AG04450 (cell line): ENCODE data around the gene SHMT2. TPM values are rescaled to one million over a fixed set of nuclear protein-coding genes. Genes with fewer than 3 reads are reported as not detected.

Experiments used
- CTCF ChIA-PET: fragments of 300-600, 350-600 bp; formaldehyde crosslinking; extraction: SDS; loops from one replicate; lab custom pipeline; 2022; ENCODE audit warnings: antibody characterized with exemption, inconsistent platforms; lab: Charles Lee
- POLR2A ChIA-PET: fragments of 350-600 bp; formaldehyde crosslinking; extraction: SDS; loops from one replicate; lab custom pipeline; 2021; ENCODE audit warnings: antibody characterized with exemption, inconsistent platforms; lab: Yijun Ruan, JAX
- DNase-seq: peaks from one replicate; pipeline ENCODE4 v3.0.0-alpha.2; 2011; ENCODE audit warnings: low read depth, low spot score
- H3K27ac ChIP-seq: one replicate; pipeline ENCODE4 v1.5.1; 2012; ENCODE audit warnings: low read depth, low read length, control low read depth
- H3K27me3 ChIP-seq: one replicate; pipeline ENCODE4 v1.6.0; 2012; ENCODE audit warnings: low read length; ENCODE audit not compliant: control insufficient read depth, insufficient read depth
- H3K4me3 ChIP-seq: 2 replicates; pipeline ENCODE4 v1.5.1; 2011; ENCODE audit warnings: mild to moderate bottlenecking, low read depth, low read length, control low read depth
- H3K9me3 ChIP-seq: 2 replicates; pipeline ENCODE4 v1.5.1; 2012; ENCODE audit warnings: low read length; ENCODE audit not compliant: control insufficient read depth, insufficient read depth
- CTCF ChIP-seq: IDR thresholded peaks from 2 replicates; pipeline ENCODE4 v1.5.1; 2011; ENCODE audit warnings: low read depth, low read length, control low read depth, inconsistent platforms
- polyA plus RNA-seq: library from polyadenylated mRNA; depleted of rRNA; stranded (reverse); fragments of >200 nt; gene quantifications from 2 replicates; pipeline ENCODE4 v1.2.3, GENCODE V29; 2011

Gene SHMT2
- polyA plus RNA-seq, 1 experiment: 266 TPM

DNA sequence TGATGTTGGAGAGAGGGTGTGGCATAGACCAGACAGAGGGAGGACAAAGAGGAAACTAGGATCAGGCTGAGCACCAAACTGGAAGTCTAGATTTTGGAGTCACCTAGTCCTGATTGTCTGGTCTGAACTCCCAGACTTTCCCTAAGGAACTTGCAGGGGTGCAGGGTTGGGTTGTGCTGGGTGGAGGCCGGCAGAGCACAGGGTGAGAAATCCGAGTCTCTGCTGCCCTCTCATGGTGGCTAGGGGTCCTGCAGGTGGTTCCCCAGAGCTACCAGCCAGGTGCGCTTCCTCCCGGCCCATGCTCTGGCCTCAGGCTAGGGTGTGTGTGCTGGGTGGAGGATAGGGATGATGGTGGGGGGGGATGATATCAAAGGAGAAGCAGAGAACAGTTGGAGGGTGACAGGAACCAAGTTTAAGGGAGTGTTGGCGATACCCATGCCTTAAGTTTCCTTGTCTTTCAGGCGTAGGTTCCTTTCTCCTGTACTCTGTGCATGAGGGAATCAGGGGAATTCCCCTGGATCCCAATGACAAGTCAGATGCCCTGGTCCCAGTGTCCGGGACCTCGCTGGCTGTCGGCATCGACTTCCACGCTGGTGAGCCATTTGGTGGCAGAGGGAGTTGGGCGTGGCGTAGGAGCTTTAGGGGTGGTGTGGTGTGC, 46.5 kb upstream of the SHMT2 start:
- ChIA-PET POLR2A (interaction anchor here (0.6 to 1.2 kb wide), 3 partner anchors 46 to 87 kb away, joined by 3 to 7 read pairs (median 4); partner anchors contain the start of genes LRP1 and SHMT2), CTCF (interaction anchor here (0.6 to 5.5 kb wide), 9 partner anchors 10 to 112 kb away, joined by 3 to 49 read pairs (median 4); partner anchors contain the start of gene LRP1)
- peak; percentile 26 for DNase-seq
- H3K27me3 ChIP-seq: no peaks in the 10 kb centered on the region
- peak; percentile 87 for TF ChIP-seq CTCF
- H3K27ac ChIP-seq: no peak overlapping the region
- no peaks in the 10 kb centered on the region; the same call in 1 of the 2 replicates for H3K9me3 ChIP-seq
- H3K4me3 ChIP-seq: no peak overlapping the region

DNA sequence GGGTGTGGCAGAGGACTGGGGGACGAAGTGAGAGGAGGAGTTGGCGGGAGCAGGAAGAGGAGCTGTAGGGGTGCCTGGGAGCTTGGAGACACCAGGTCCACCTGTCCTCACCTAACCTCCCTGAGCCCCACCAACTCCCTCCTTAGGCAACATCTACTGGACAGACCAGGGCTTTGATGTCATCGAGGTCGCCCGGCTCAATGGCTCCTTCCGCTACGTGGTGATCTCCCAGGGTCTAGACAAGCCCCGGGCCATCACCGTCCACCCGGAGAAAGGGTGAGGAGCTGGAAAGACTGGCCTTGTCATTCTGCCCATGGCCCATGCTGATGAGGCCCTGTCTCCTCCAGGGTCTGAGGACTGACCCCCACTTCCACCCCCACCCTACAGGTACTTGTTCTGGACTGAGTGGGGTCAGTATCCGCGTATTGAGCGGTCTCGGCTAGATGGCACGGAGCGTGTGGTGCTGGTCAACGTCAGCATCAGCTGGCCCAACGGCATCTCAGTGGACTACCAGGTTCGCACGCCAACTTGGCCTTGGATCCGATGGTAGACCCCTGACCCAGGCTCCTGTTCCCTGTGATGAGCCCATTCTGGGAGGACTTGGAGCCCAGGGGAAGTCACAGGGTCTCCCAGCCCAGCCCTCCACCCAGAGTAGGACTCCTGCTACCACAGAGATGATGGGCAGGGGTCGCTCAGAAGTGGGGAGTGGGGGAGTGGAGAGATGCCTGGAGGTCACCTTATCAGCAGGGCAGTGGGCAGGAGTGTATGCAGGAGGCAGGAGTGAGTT, 45.4 kb upstream of the SHMT2 start:
- no peak for DNase-seq
- POLR2A ChIA-PET: no interaction called here
- no peak for TF ChIP-seq CTCF
- Histone ChIP-seq H3K27ac (no peak overlapping the region), H3K9me3 (no peaks in the 10 kb centered on the region; the same call in 1 of the 2 replicates), H3K27me3 (no peaks in the 10 kb centered on the region), H3K4me3 (no peak overlapping the region)
- CTCF ChIA-PET: interaction anchor here (1.0 to 5.5 kb wide), 7 partner anchors 9 to 115 kb away, joined by 3 to 49 read pairs (median 4); no protein-coding TSS in a partner anchor

DNA sequence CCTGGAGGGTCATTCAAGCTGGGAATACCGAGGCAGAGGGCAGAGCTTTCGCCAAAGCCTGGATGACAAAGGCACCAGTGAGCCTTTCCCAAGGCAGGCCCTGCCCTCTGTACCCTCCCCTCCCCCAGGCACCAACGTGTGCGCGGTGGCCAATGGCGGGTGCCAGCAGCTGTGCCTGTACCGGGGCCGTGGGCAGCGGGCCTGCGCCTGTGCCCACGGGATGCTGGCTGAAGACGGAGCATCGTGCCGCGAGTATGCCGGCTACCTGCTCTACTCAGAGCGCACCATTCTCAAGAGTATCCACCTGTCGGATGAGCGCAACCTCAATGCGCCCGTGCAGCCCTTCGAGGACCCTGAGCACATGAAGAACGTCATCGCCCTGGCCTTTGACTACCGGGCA, 44.1 kb upstream of the SHMT2 start:
- Histone ChIP-seq H3K27ac (no peak overlapping the region), H3K27me3 (no peaks in the 10 kb centered on the region), H3K4me3 (no peak overlapping the region), H3K9me3 (no peaks in the 10 kb centered on the region; the same call in 1 of the 2 replicates)
- POLR2A ChIA-PET: no interaction called here
- TF ChIP-seq CTCF: no peak
- DNase-seq: no peak
- CTCF ChIA-PET: interaction anchor here (1.4 to 5.5 kb wide), 2 partner anchors 62 to 116 kb away, joined by 4 to 49 read pairs; no protein-coding TSS in a partner anchor

- Histone ChIP-seq H3K4me3 (no peak overlapping the region), H3K27ac (no peak overlapping the region), H3K9me3 (no peaks in the 10 kb centered on the region; the same call in 1 of the 2 replicates), H3K27me3 (no peaks in the 10 kb centered on the region)
- no peak for TF ChIP-seq CTCF
- no peak for DNase-seq
- POLR2A ChIA-PET: no interaction called here
- CTCF ChIA-PET: interaction anchor here (0.5 to 5.5 kb wide), 2 partner anchors 62 to 94 kb away, joined by 3 to 49 read pairs; no protein-coding TSS in a partner anchor
Measured at GRCh38 chr12:57185906-57186508, 43.5 kb upstream of the SHMT2 start.
